Astrocyte (in vitro differentiated cells and primary cell): Measurements from ENCODE around the gene NAALADL1. TPM values are rescaled to one million over a fixed set of nuclear protein-coding genes. Genes with fewer than 3 reads are reported as not detected.

Source experiments
- DNase-seq: peaks from one replicate; pipeline ENCODE4 v3.0.0-alpha.2; 2010; ENCODE audit warnings: low read depth
- FAIRE-seq: peaks from 2 replicates; lab custom pipeline; 2011; peaks lifted over from hg19 to GRCh38; lab: Jason Lieb, UNC
- H2AFZ ChIP-seq: 2 replicates; pipeline ENCODE4 v1.6.0; 2012; ENCODE audit warnings: low read depth, low read length, inconsistent platforms
- H3K27ac ChIP-seq: 2 replicates; pipeline ENCODE4 v1.5.1; 2011; ENCODE audit warnings: low read depth, low read length, inconsistent platforms
- H3K27me3 ChIP-seq: 2 replicates; pipeline ENCODE4 v1.6.0; 2011; ENCODE audit warnings: low read length, inconsistent platforms; ENCODE audit not compliant: insufficient read depth
- H3K36me3 ChIP-seq: 2 replicates; pipeline ENCODE4 v1.5.1; 2011; ENCODE audit warnings: low read length, inconsistent platforms; ENCODE audit not compliant: insufficient read depth
- H3K4me1 ChIP-seq: 2 replicates; pipeline ENCODE4 v1.5.1; 2011; ENCODE audit warnings: low read length, inconsistent platforms; ENCODE audit not compliant: insufficient read depth
- H3K4me2 ChIP-seq: 2 replicates; pipeline ENCODE4 v1.6.0; 2012; ENCODE audit warnings: low read length, inconsistent platforms
- H3K4me3 ChIP-seq: 2 replicates; pipeline ENCODE4 v1.5.1; 2011; ENCODE audit warnings: low read depth, mild to moderate bottlenecking, low read length, inconsistent platforms; ENCODE audit not compliant: insufficient read depth
- H3K79me2 ChIP-seq: 2 replicates; pipeline ENCODE4 v1.6.0; 2012; ENCODE audit warnings: mild to moderate bottlenecking, low read length, inconsistent platforms; ENCODE audit not compliant: insufficient read depth
- H3K9ac ChIP-seq: 2 replicates; pipeline ENCODE4 v1.6.0; 2012; ENCODE audit warnings: mild to moderate bottlenecking, low read length, inconsistent platforms
- H3K9me3 ChIP-seq: 2 replicates; pipeline ENCODE4 v1.5.1; 2012; ENCODE audit warnings: low read depth, mild to moderate bottlenecking, low read length, inconsistent platforms; ENCODE audit not compliant: insufficient read depth
- H4K20me1 ChIP-seq: 2 replicates; pipeline ENCODE4 v1.6.0; 2012; ENCODE audit warnings: low read length, inconsistent platforms; ENCODE audit not compliant: insufficient read depth
- H3K27ac Mint-ChIP-seq: one replicate; pipeline ENCODE4 v1.8.0; 2021; ENCODE audit warnings: mild to moderate bottlenecking, mixed read lengths; ENCODE audit not compliant: unreplicated experiment
- H3K27me3 Mint-ChIP-seq: one replicate; pipeline ENCODE4 v1.8.0; 2021; ENCODE audit warnings: low read depth, mixed read lengths; ENCODE audit not compliant: unreplicated experiment
- H3K36me3 Mint-ChIP-seq: one replicate; pipeline ENCODE4 v1.8.0; 2021; ENCODE audit warnings: low read depth, mixed read lengths; ENCODE audit not compliant: unreplicated experiment
- H3K4me1 Mint-ChIP-seq: one replicate; pipeline ENCODE4 v1.8.0; 2021; ENCODE audit warnings: low read depth, mixed read lengths; ENCODE audit not compliant: unreplicated experiment
- H3K4me3 Mint-ChIP-seq: one replicate; pipeline ENCODE4 v1.8.0; 2021; ENCODE audit warnings: mild to moderate bottlenecking, moderate library complexity, mixed read lengths; ENCODE audit not compliant: unreplicated experiment
- H3K9me3 Mint-ChIP-seq: one replicate; pipeline ENCODE4 v1.8.0; 2021; ENCODE audit warnings: mild to moderate bottlenecking, mixed read lengths; ENCODE audit not compliant: unreplicated experiment
- CTCF ChIP-seq: IDR thresholded peaks from 2 replicates; pipeline ENCODE4 v1.5.1; 2011; ENCODE audit warnings: low read depth, mild to moderate bottlenecking, inconsistent platforms, low read length, moderate library complexity; ENCODE audit not compliant: insufficient read depth
- EZH2 ChIP-seq: IDR thresholded peaks from 2 replicates; pipeline ENCODE4 v1.6.1; 2012; ENCODE audit warnings: mild to moderate bottlenecking, low read length, inconsistent platforms; ENCODE audit not compliant: insufficient read depth
- total RNA-seq: library from RNA; stranded (reverse); gene quantifications from 2 replicates; pipeline ENCODE4 v1.2.1, GENCODE V29; 2021

Gene NAALADL1
- total RNA-seq, 1 donor from 2014 or later: not detected

GRCh38 chr11:65035579-65035978 is 22.8 kb downstream of the NAALADL1 start:
- Histone ChIP-seq H3K9me3 (no peaks in the 10 kb centered on the region), H3K4me2 (no peak overlapping the region), H3K4me3 (no peak overlapping the region), H3K27ac (no peak overlapping the region), H3K36me3 (peaks cover 7% of the 10 kb centered on the region), H2AFZ (no peak overlapping the region), H3K79me2 (no peaks in the 10 kb centered on the region), H3K4me1 (peaks cover 3% of the 10 kb centered on the region), H3K9ac (no peak overlapping the region), H4K20me1 (no peaks in the 10 kb centered on the region), H3K27me3 (no peaks in the 10 kb centered on the region)
- Mint-ChIP-seq H3K4me1 (peaks cover 1% of the 10 kb centered on the region), H3K4me3 (no peak overlapping the region), H3K27ac (no peak overlapping the region), H3K9me3 (no peaks in the 10 kb centered on the region), H3K27me3 (no peaks in the 10 kb centered on the region), H3K36me3 (peaks cover 7% of the 10 kb centered on the region)
- DNase-seq (no peak), FAIRE-seq (no peak)
- TF ChIP-seq EZH2 (no peak), CTCF (no peak)

- H4K20me1 ChIP-seq: no peaks in the 10 kb centered on the region
- H2AFZ ChIP-seq: no peak overlapping the region
- H3K27me3 Mint-ChIP-seq: no peaks in the 10 kb centered on the region
- DNase-seq: no peak
- H3K27me3 ChIP-seq: no peaks in the 10 kb centered on the region
- no peak overlapping the region for H3K4me3 ChIP-seq
- no peaks in the 10 kb centered on the region for H3K9me3 Mint-ChIP-seq
- no peaks in the 10 kb centered on the region for H3K9me3 ChIP-seq
- H3K4me2 ChIP-seq: no peak overlapping the region
- no peak overlapping the region for H3K27ac ChIP-seq
- no peaks in the 10 kb centered on the region for H3K4me1 Mint-ChIP-seq
- no peaks in the 10 kb centered on the region for H3K79me2 ChIP-seq
- H3K36me3 Mint-ChIP-seq: peaks cover 7% of the 10 kb centered on the region
- no peak for TF ChIP-seq CTCF
- no peak for TF ChIP-seq EZH2
- H3K4me1 ChIP-seq: no peaks in the 10 kb centered on the region
- no peak overlapping the region for H3K27ac Mint-ChIP-seq
- H3K4me3 Mint-ChIP-seq: no peak overlapping the region
- H3K9ac ChIP-seq: no peak overlapping the region
- H3K36me3 ChIP-seq: peaks cover 7% of the 10 kb centered on the region
- FAIRE-seq: no peak
These were observed 23.9 kb downstream of the NAALADL1 start for GRCh38 chr11:65034423-65034822.

GRCh38 chr11:65032216-65032615 is 26.1 kb downstream of the NAALADL1 start:
- Histone ChIP-seq H3K4me2 (no peak overlapping the region), H3K27me3 (no peaks in the 10 kb centered on the region), H2AFZ (no peak overlapping the region), H3K4me1 (no peaks in the 10 kb centered on the region), H3K27ac (no peak overlapping the region), H3K9ac (no peak overlapping the region), H4K20me1 (no peaks in the 10 kb centered on the region), H3K36me3 (peaks cover 3% of the 10 kb centered on the region), H3K4me3 (no peak overlapping the region), H3K79me2 (no peaks in the 10 kb centered on the region), H3K9me3 (no peaks in the 10 kb centered on the region)
- no peak overlapping the region for H3K27ac Mint-ChIP-seq
- no peak for DNase-seq
- peaks cover 7% of the 10 kb centered on the region for H3K36me3 Mint-ChIP-seq
- H3K4me1 Mint-ChIP-seq: no peaks in the 10 kb centered on the region
- H3K27me3 Mint-ChIP-seq: no peaks in the 10 kb centered on the region
- FAIRE-seq: no peak
- no peak for TF ChIP-seq EZH2
- TF ChIP-seq CTCF: no peak
- H3K9me3 Mint-ChIP-seq: no peaks in the 10 kb centered on the region
- H3K4me3 Mint-ChIP-seq: no peak overlapping the region
